IPS-11a (cell line): ENCODE measurements around the gene TSPAN31.
A peak's percentile ranks its signal among the peaks of the same experiment; 100 is the strongest.
"Not testable (repeated sequence)": the region's sequence is repeated elsewhere in the genome, so short reads cannot be mapped to it uniquely, and the experiment has no call there.

Source experiments
- H3K4me3 ChIP-seq: one replicate; pipeline ENCODE4 v1.5.1; 2013; ENCODE audit warnings: low read depth, low read length, control low read depth

Gene TSPAN31

DNA sequence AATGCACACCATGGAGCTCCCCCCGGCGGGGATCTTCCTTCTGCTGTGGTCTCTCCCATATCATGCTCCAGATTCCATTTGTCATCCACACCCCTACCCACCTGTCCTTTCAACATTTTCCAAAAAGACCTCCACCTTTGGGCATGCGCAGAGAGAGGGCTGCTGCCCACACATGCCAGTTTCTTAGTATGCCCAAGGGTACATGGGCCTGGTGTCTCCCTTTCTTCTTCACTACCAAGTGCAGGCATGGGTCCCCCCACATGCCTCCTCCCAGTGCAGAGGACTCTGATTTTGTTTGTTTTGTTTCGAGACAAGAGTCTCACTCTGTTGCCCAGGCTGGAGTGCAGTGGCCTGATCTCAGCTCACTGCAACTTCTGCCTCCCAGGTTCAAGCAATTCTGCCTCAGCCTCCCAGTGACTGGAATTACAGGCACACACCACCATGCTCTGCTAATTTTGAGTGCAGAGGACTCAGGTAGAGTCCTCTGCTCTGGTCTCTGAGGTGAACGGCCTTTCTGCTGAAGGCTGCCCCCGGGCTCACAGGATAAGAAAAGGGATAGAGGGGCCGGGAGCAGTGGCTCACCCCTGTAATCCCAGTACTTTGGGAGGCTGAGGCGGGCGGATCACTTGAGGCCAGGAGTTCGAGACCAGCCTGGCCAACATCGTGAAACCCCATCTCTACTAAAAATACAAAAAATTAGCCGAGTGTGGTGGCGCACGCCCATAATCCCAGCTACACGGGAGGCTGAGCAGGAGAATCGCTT lies 22.8 kb upstream of the TSPAN31 start:
- not testable (repeated sequence) for H3K4me3 ChIP-seq

DNA sequence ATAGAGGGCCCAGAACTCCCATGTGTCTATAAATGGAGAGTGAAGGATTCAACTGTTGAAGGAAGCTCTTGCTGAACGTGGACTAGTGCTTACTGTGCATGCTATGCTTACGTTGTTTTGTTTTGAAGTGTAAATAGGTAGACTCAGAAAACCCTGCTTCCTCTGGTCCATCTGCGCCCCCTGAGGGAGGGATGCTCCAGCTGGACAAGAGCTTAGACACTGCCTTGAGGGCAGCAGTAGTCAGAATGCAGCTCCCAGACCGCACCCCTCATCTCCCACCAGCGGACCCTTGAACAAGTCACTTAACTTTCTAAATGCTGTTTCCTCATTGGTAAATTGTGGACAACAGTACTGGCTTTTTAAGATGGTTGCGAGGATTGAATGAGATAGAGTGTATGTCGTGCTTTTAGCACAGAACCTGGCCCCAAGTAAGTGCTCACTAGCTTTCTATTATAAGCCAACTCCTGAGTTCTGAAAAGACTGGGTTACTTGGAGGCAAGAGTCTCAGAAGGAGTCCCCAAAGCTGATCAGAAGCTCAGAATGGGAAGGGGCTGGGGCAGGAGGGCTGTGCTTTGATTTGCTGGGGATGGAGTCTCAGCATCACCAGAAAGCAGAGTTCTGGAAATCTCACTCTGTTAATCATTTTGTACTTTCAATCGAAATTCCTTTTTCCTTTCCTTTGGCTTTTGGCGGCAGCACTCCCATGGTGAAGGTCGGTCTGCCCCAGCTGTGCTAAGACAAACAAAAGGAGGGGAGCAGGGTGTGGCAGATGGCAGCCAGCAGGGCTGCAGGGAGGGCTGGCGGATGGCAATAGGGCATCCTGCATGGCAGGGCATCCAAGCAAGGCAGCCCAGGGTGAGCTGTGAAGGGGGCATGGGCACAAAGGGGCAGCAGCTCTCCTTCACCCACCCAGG lies 21.9 kb upstream of the TSPAN31 start:
- no peak overlapping the region for H3K4me3 ChIP-seq

DNA sequence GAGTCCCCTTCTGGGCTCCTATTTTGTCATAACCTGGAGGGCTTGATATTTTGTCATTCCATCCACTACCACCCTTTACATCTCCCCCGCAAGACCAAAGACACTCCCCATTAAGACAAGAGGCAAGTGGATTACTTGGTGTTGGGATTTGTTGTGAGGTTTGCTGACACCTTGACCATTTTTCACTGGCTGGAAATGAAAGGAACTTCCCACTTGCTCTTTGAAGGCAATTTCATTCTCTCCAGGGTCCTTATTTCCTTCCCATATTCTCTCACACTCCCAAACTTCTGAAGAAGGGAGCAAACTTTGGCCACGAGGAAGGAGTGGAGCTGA lies 21.2 kb upstream of the TSPAN31 start:
- H3K4me3 ChIP-seq: no peak overlapping the region

DNA sequence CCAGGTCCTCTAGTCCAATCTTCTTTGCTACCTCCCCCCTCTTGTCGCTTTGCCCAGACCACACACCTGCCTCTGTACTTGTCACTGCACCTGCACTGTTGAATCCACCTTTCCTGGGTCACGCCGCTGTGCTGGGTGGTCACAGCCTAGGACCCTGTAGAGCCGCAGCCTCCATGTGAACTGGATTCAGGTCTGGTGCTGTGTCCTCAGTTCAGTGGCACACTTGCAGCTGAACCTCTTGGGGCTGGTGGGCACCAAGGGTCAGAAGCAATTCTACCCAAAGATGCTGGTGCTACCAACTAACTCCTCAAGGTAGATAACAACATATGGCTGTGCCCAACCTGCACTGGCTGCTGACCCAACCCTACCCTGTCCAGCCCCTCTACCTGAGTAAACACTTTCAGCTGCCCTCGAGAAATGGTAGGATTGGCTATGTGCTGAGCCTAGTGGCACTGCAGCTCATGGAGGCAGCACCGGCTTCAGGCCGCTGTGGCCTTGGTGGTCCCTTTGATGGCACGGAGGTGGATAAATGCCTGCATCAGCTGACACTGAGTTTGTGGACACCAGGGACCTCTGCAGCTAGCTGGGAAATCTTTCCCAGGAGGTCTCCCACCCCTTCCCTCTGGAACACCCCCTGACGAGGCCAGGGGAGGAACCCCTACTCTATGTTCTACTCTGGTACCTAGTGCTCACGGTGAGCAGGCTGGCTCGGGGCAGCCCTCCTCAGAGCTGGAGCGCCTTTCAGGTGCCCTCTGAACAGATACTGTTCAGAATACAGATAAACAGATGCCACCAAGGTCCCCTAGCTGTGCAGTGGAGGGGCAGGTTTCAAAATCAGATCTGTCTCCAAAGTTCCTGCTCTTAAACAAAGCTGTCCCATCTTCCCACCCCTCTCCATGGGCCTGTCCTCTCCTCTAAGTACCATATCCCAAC lies 20.6 kb upstream of the TSPAN31 start:
- no peak overlapping the region for H3K4me3 ChIP-seq

DNA sequence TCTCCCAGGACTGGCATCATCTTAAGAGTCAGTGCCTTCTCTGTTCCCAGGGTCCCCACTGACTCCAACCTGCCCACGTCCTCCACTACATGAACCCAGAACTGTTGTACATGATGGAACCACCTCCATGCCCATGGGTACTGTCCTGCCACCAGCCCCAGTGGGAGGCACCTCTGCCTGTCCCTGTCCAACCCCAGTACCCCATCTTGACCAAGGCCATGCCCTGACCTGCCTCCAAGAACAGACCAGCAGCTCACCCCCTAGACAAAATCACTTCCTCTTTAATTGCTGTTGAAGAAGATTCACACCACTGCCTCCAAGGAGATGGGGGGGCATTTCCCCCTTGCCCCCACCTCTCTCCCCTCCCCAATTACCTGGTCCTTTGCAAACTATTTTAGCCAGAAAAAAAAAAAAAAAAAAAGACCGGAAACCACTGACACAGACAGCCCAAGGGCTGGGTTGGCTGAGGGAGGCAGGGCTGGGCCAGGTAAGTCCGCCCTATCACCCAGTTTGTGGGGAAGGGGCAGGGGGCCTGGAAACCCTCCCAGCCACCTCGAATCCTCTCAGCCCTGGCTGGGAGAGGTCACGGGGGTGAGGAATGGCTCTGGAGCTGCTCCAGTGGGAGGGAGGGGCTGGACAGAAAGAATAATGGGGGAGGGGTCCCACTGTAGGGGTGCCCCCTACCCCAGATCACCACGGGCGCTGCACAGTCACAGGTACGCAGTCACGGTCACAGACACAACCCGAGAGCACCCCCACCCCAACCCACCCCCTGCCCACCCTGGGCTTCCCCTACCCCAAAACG lies 19.7 kb upstream of the TSPAN31 start:
- no peak overlapping the region for H3K4me3 ChIP-seq

DNA sequence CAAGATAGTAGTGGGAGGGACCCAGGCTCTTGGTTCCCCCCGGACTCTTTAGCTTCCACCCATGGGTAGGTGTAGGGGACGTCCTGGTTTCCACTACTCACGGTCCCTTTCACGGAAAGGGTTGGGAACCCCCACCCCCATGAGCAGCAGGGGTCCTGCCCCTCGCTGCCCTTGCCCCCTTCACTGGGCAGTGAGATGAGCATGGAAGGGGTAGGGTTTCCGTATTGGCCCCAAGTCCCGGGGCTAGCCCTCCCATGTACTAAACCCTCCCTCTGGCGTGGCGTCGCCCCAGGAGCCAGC lies 19.0 kb upstream of the TSPAN31 start:
- peak overlapping the region; percentile 69 for H3K4me3 ChIP-seq

DNA sequence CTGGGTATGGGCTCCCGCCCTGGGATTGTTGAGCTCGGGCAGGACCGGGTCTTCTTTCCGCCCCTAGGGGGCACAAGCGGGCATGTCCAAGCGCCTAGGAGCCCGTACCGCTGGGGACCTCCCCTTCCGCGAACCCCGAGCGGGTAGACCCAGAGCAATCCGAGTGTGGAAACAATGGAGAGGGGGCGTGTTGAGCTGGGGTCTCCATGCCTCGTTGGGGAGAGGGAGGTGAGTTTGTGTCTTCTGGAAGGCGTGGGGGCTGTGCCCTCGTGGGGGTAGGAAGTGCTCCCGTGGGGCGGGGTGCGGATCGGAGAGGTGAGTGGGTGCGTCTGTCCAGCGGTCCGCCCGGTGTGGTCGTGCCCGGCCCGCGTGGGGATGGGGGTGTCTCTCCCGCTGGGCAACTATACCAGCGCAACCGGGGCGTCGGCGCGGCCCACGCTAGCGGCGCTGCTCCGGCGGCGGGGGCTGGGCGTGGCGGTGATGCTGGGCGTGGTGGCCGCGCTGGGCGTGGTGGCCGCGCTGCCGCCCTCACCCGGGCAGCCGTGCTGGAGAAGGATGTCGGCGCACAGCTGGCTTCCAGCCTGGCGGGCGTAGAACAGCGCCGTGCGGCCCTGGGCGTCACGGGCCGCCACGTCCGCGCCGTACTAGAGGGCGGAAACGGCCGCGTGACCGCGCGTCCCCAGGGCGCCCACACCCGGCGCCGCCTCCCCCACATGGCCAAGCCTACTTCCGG lies 18.5 kb upstream of the TSPAN31 start:
- peak overlapping the region; percentile 69 for H3K4me3 ChIP-seq

DNA sequence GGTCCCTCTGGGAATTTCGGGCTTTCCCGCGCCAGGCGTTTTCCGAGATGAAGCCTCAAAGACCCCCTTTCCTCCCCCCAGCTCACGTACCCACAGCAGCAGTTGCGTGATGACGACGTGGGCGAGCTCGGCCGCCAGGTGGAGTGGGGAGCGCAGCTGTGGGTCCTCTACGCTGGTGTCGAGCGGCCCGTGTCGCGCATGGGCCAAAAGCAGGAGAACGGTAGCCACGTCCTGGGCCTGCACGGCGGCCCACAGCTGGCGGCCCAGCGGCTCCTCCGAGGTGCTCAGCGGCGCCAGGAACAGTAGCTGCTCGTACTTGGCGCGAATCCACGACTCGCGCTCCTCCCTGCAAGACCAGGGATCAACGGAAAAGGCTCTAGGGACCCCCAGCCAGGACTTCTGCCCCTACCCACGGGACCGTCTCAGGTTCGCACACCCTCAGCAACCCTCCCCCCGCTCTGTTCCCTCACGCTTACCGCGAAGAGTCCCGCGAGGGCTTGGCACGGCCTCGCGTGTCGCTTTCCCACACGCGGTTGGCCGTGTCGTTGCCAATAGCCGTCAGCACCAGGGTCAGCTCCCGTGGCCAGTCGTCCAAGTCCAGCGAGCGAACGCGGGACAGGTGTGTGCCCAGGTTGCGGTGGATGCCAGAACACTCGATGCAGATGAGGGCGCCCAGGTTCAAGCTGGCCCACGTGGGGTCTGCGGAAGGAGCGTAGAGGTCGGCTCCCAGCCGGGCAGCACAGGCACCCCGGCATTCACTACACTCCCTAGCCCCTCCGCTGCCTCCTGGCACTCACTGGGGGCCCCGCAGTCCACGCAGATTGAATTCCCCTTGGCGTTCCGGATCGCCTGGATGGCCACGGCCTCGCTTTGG lies 17.7 kb upstream of the TSPAN31 start:
- H3K4me3 ChIP-seq: peak overlapping the region; percentile 69

DNA sequence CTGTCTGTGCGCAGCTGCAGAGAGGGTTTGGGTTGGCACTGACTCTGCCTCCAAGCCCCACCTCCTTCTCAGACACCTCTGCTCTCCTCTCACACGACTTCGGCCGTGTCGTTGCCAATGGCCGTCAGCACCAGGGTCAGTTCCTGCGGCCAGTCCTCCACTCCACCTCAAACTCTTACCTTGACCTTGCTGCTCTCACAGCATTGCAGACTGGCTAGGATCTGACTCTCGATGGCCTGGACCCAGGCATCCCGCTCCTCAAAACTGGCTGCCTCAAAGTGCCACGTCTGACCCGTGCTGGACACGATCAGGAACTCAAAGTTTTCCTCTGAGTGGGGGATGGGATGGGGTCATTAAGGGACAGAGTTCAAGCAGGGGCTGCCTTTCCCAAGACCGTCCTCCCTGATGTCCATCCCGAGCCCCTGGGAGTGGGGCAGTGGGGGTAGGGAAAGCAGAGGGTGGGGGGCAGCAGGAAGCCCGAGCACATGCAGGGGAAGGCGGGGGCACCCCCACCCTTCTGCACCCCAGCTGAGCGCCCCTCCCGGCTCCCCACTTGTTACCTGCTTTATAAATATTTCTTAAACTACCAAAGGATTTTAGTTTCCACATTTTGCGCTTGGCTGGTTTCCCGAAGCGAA lies 17.0 kb upstream of the TSPAN31 start:
- peak overlapping the region; percentile 13 for H3K4me3 ChIP-seq

DNA sequence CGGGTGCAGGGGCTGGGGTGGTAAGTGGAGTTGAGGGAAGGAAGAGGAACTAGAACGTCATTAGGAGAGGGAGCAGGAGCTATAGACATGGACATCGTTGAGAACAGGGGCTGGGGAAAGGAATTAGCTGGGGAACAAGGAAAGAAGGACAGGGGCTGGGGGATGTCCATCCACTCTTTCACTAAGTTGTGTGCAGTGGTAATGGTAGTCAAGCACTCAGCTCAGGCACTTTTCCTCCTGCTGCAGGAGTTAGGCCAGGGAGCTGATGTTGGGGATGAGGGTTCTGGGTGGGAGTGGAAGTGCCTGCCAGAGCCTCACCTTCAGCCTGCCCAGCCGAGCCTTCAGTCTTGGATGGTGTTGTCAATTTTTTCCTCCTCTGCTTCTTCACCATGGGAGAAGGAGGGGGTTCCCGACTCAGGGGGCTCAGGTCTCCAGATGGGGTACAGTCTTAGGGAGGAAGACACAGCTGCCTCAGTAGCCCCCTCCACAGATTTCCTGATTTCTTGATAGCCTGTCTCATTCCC lies 15.5 kb upstream of the TSPAN31 start:
- H3K4me3 ChIP-seq: no peak overlapping the region

DNA sequence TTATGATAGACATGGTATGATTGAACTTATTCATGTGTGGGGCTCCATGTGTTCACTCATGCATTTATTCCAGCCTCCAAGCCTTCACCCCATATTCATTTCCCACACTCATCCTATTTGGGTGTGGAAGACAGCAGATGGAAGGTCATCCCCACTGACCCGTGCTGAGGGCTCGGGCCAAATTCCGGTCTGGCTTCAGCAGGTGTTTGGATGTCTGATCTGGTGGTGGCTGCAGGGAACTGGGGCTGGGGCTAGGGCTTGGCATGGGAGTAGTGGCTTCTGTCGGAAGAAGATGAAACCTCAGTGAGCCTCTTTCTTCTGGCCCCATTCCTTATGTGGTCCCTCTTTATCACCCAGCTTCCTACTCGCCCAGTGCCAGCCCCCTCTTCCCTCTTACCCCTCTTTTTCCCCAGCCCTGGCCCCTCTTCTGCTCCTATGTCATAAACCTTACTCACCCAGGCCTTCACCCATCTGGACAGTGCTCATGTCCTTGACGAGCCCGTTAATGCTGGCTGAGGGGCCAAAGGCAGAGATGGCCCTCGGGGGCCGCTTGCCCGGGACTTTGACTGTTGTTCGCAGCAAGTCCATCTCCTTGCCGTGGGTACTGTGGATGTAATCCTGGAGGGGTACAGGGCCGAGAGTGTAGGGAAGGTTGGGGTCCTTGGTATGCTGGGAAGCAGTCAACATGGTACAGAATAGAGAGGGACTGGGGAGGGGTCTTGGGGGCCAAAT lies 14.3 kb upstream of the TSPAN31 start:
- H3K4me3 ChIP-seq: no peak overlapping the region

DNA sequence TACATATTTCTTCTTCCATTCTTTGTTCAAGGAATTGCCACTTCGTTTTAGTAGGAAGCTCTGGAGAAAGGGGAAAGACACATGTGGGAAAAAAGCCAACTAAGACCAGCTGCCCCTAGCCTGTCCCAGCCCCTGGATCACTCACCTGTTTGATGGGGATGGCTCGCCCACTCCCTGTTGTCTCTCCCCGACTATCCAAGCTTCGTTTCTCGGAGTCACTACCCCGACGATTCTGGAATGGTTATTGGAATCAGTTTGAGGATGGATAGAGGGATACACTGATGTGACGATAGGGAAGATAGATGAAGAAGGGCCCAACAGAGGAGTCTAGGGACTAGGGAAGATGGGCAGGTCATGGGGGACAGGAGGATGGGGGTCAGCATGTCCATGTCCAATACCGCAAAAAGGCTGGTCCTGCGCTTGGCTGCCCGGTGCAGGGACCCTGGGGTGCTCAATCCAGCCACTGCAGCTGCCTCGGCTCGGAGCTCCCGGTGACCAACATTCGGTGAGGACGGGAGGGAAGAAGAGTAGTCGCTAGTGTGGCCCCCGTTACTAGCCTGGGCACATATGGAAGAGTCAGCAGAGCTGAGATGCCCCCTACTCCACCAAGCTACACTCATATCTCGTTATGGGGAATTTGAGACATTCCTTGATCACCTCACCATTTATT lies 13.3 kb upstream of the TSPAN31 start:
- no peak overlapping the region for H3K4me3 ChIP-seq

DNA sequence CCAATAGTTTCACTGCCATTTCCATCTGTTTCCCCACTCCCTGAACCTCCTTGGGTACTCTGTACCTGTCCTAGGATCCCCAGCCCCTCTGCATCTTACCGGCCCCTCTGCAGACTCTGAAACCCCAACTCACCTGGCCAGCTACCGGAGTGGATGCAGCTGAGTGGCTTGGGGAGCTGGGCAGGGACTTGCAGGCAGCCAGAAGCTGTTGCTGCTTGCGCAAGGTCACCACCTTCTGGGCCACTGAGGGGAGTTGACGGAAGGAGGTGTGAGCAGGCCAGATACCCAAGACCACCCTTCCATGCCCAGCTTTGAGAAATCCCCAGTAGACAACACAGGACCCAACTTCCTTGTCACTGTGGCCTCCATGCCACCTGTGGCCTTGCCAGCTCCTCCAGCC lies 12.6 kb upstream of the TSPAN31 start:
- no peak overlapping the region for H3K4me3 ChIP-seq

DNA sequence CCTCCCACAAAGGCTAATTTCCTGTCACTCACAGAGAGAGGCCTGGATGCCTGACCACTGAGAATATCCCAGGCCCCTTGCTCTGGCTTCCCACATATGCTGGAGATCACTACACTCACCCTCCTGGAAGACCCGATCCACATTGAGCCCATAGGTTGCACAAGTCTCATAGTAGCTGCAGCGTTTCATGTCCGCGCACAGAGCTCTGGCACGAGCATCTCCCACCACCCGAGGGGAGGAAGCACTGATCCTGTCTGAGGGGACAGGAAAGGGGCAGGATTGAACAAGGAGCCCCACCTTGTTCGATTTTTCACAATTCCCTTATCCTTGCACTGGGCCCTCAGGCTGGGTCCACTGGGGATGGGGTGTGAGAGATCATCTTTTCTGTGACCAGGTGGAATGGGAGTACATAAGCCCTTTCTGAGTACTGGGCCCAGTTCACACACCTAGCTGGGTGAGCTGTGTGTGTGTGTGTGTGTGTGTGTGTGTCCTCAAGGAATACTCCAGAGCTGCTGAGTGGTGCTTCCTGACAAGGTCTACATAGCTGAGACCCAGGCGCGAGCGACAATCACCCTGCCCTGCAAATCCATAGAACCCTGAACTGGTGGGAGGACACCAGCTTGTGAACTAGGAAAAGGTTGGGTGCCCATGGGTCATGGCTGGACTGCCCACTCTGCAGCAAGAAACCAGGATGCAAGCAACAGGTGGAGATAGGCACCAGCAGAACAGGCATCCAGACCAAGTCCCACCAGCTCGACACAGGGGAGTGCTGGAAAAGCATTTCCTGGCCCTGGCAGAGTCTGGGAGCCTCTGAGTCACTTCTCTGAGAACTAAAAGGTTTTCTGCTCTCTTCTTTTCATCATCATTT lies 11.9 kb upstream of the TSPAN31 start:
- H3K4me3 ChIP-seq: no peak overlapping the region

DNA sequence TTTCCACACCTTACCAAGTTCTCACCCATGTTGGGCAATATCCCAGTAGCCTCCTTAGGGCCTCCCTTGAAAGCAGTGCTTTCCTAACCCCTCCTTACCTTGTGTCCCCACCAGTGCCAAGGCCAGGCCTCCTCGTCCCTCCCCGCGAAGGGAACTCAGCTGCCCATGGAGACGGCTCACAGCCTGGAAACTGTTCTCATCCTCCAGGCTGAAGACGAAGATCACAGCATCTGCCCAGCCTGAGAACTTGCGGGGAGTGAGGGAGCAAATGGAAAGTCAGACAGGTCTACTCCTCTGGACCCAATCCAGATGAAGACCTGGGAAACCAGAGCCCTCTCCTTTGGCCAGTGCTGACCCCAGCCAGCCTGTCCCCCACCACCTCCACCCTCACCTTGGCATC lies 10.9 kb upstream of the TSPAN31 start:
- no peak overlapping the region for H3K4me3 ChIP-seq

DNA sequence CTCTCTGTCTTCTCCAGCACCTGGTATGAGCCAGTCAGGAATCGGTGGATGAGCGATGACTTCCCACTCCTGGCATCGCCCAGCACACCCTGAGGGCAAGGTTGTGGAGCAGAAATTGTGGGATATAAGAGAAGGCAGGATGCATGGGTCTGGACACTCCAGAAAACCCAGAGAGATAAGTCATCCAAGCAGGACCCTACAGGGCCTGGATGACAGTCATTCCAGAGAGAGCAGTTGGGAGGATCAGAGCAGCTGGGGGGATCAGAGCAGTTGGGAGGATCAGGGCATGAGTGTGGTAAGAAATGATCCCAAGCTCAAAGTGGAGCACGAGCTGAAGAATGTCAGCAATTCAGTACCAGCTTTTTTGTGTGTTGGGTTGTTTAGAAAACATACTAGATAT lies 10.2 kb upstream of the TSPAN31 start:
- H3K4me3 ChIP-seq: no peak overlapping the region
